GM19463 (cell line): ENCODE results near the gene PPP1R26.
"Not testable (repeated sequence)": the region's sequence is repeated elsewhere in the genome, so short reads cannot be mapped to it uniquely, and the experiment has no call there.

ENCODE experiments used
- ATAC-seq: cut with Tn5 transposase; IDR thresholded peaks from one replicate; pipeline ENCODE4 v1.9.1; 2021; ENCODE audit warnings: mild to moderate bottlenecking, moderate library complexity; ENCODE audit not compliant: unreplicated experiment

Gene PPP1R26

GRCh38 chr9:135521608-135522095 is 42.1 kb downstream of the PPP1R26 start:
- ATAC-seq, result no peak

GRCh38 chr9:135522137-135522877 is 42.7 kb downstream of the PPP1R26 start:
- ATAC-seq, result no peak

- ATAC-seq, result no peak
These were observed 43.3 kb downstream of the PPP1R26 start for GRCh38 chr9:135522931-135523330.

GRCh38 chr9:135523521-135524129 is 44.0 kb downstream of the PPP1R26 start:
- no peak for ATAC-seq

GRCh38 chr9:135524130-135524861 is 44.7 kb downstream of the PPP1R26 start:
- no peak for ATAC-seq

GRCh38 chr9:135525241-135526088 is 45.9 kb downstream of the PPP1R26 start:
- ATAC-seq, result no peak

GRCh38 chr9:135526089-135526729 is 46.6 kb downstream of the PPP1R26 start:
- ATAC-seq, result no peak

GRCh38 chr9:135526730-135527571 is 47.4 kb downstream of the PPP1R26 start:
- no peak for ATAC-seq

GRCh38 chr9:135528842-135529435 is 49.4 kb downstream of the PPP1R26 start:
- ATAC-seq, result not testable (repeated sequence)

GRCh38 chr9:135530146-135530545 is 50.6 kb downstream of the PPP1R26 start:
- no peak for ATAC-seq

- no peak for ATAC-seq
These were observed 51.5 kb downstream of the PPP1R26 start for GRCh38 chr9:135531096-135531495.

GRCh38 chr9:135533113-135533512 is 53.5 kb downstream of the PPP1R26 start:
- no peak for ATAC-seq

- no peak for ATAC-seq
These were observed 54.1 kb downstream of the PPP1R26 start for GRCh38 chr9:135533674-135534073.

- ATAC-seq, result not testable (repeated sequence)
These were observed 54.7 kb downstream of the PPP1R26 start for GRCh38 chr9:135534192-135534711.

GRCh38 chr9:135534826-135535225 is 55.2 kb downstream of the PPP1R26 start:
- ATAC-seq, result not testable (repeated sequence)

GRCh38 chr9:135535631-135536030 is 56.0 kb downstream of the PPP1R26 start:
- not testable (repeated sequence) for ATAC-seq

- ATAC-seq, result no peak
These were observed 56.6 kb downstream of the PPP1R26 start for GRCh38 chr9:135536216-135536615.
